HEK293 (cell line): ENCODE results near the gene PPM1G.

Experiments
- FEZF1 ChIP-seq: fragments of 450-650 bp; formaldehyde crosslinking; IDR thresholded peaks from 2 replicates; pipeline ENCODE4 v1.5.1; 2016; ENCODE audit warnings: missing biosample characterization, missing genetic modification characterization
- REST ChIP-seq: fragments of 450-650 bp; formaldehyde crosslinking; IDR thresholded peaks from 2 replicates; pipeline ENCODE4 v1.5.1; 2016; ENCODE audit warnings: missing biosample characterization, missing genetic modification characterization
- ZBTB6 ChIP-seq: fragments of 450-650 bp; formaldehyde crosslinking; IDR thresholded peaks from 2 replicates; pipeline ENCODE4 v1.5.1; 2017; ENCODE audit warnings: missing biosample characterization, missing genetic modification characterization
- ZFHX2 ChIP-seq: fragments of 450-650 bp; formaldehyde crosslinking; conservative IDR thresholded peaks from 2 replicates; pipeline ENCODE4 v1.5.1; 2016; ENCODE audit warnings: missing biosample characterization, missing genetic modification characterization
- ZFP69B ChIP-seq: fragments of 450-650 bp; formaldehyde crosslinking; IDR thresholded peaks from 2 replicates; pipeline ENCODE4 v1.5.1; 2016; ENCODE audit warnings: missing biosample characterization, missing genetic modification characterization
- ZNF174 ChIP-seq: fragments of 450-650 bp; formaldehyde crosslinking; IDR thresholded peaks from 2 replicates; pipeline ENCODE4 v1.5.0; 2017; ENCODE audit warnings: missing biosample characterization, mild to moderate bottlenecking, missing genetic modification characterization
- ZNF175 ChIP-seq: fragments of 450-650 bp; formaldehyde crosslinking; IDR thresholded peaks from 2 replicates; pipeline ENCODE4 v1.5.1; 2016; ENCODE audit warnings: missing biosample characterization, missing genetic modification characterization
- ZNF239 ChIP-seq: fragments of 450-650 bp; formaldehyde crosslinking; IDR thresholded peaks from 2 replicates; pipeline ENCODE4 v1.5.1; 2016; ENCODE audit warnings: missing biosample characterization, missing genetic modification characterization
- ZNF350 ChIP-seq: fragments of 450-650 bp; formaldehyde crosslinking; IDR thresholded peaks from 2 replicates; pipeline ENCODE4 v1.5.0; 2017; ENCODE audit warnings: missing biosample characterization, mild to moderate bottlenecking, missing genetic modification characterization
- ZNF37A ChIP-seq: fragments of 450-650 bp; IDR thresholded peaks from 2 replicates; pipeline ENCODE4 v1.5.1; 2018; ENCODE audit warnings: missing biosample characterization, missing genetic modification characterization
- ZNF561 ChIP-seq: fragments of 450-650 bp; IDR thresholded peaks from 2 replicates; pipeline ENCODE4 v1.5.1; 2018; ENCODE audit warnings: missing biosample characterization, missing genetic modification characterization, borderline replicate concordance
- ZNF621 ChIP-seq: fragments of 450-650 bp; formaldehyde crosslinking; IDR thresholded peaks from 2 replicates; pipeline ENCODE4 v1.5.1; 2017; ENCODE audit warnings: missing biosample characterization, missing genetic modification characterization
- ZNF654 ChIP-seq: fragments of 450-650 bp; formaldehyde crosslinking; IDR thresholded peaks from 2 replicates; pipeline ENCODE4 v1.5.1; 2016; ENCODE audit warnings: low read depth, missing biosample characterization, missing genetic modification characterization
- ZNF658 ChIP-seq: fragments of 450-650 bp; formaldehyde crosslinking; IDR thresholded peaks from 2 replicates; pipeline ENCODE4; 2016; ENCODE audit warnings: missing biosample characterization, missing genetic modification characterization
- TF ChIP-seq, protein P1 (sequence below): fragments of 450-650 bp; formaldehyde crosslinking; IDR thresholded peaks from 2 replicates; pipeline ENCODE4 v1.5.1; 2016; ENCODE audit warnings: missing biosample characterization, missing genetic modification characterization
- TF ChIP-seq, protein P2 (sequence below): fragments of 450-650 bp; formaldehyde crosslinking; IDR thresholded peaks from 2 replicates; pipeline ENCODE4 v1.5.1; 2017; ENCODE audit warnings: missing biosample characterization, missing genetic modification characterization
- TF ChIP-seq, protein P3 (sequence below): fragments of 450-650 bp; formaldehyde crosslinking; IDR thresholded peaks from 2 replicates; pipeline ENCODE4 v1.5.1; 2016; ENCODE audit warnings: missing biosample characterization, missing genetic modification characterization

Gene PPM1G

GRCh38 chr2:27428978-27429541 is 19.7 kb upstream of the PPM1G start (continued):
- TF ChIP-seq ZNF175 (tag by site-specific recombination) (no peak), ZNF350 (tag by site-specific recombination) (no peak), ZNF621 (no peak), ZFP69B (0 out of 2 replicates have a peak, but pooled peaks have one; percentile 3), ZNF174 (tag by site-specific recombination) (no peak), ZNF654 (tag by site-specific recombination) (no peak), ZBTB6 (tag by site-specific recombination) (no peak), ZFHX2 (tag by site-specific recombination) (no peak), ZNF561 (tag by site-specific recombination) (0 out of 2 replicates have a peak, but pooled peaks have one; percentile 23), ZNF658 (tag by site-specific recombination) (no peak), ZNF37A (tag by site-specific recombination) (no peak), REST (tag by site-specific recombination) (peak; percentile 81), ZNF239 (no peak), FEZF1 (tag by site-specific recombination) (no peak)
- TF ChIP-seq, protein P1, sequence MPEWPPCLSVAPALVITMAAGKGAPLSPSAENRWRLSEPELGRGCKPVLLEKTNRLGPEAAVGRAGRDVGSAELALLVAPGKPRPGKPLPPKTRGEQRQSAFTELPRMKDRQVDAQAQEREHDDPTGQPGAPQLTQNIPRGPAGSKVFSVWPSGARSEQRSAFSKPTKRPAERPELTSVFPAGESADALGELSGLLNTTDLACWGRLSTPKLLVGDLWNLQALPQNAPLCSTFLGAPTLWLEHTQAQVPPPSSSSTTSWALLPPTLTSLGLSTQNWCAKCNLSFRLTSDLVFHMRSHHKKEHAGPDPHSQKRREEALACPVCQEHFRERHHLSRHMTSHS (tag by site-specific recombination), result no peak
- TF ChIP-seq, protein P2, sequence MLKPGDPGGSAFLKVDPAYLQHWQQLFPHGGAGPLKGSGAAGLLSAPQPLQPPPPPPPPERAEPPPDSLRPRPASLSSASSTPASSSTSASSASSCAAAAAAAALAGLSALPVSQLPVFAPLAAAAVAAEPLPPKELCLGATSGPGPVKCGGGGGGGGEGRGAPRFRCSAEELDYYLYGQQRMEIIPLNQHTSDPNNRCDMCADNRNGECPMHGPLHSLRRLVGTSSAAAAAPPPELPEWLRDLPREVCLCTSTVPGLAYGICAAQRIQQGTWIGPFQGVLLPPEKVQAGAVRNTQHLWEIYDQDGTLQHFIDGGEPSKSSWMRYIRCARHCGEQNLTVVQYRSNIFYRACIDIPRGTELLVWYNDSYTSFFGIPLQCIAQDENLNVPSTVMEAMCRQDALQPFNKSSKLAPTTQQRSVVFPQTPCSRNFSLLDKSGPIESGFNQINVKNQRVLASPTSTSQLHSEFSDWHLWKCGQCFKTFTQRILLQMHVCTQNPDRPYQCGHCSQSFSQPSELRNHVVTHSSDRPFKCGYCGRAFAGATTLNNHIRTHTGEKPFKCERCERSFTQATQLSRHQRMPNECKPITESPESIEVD (tag by site-specific recombination), result no peak
- TF ChIP-seq, protein P3, sequence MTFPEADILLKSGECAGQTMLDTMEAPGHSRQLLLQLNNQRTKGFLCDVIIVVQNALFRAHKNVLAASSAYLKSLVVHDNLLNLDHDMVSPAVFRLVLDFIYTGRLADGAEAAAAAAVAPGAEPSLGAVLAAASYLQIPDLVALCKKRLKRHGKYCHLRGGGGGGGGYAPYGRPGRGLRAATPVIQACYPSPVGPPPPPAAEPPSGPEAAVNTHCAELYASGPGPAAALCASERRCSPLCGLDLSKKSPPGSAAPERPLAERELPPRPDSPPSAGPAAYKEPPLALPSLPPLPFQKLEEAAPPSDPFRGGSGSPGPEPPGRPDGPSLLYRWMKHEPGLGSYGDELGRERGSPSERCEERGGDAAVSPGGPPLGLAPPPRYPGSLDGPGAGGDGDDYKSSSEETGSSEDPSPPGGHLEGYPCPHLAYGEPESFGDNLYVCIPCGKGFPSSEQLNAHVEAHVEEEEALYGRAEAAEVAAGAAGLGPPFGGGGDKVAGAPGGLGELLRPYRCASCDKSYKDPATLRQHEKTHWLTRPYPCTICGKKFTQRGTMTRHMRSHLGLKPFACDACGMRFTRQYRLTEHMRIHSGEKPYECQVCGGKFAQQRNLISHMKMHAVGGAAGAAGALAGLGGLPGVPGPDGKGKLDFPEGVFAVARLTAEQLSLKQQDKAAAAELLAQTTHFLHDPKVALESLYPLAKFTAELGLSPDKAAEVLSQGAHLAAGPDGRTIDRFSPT (tag by site-specific recombination), result no peak
